K562 (cell line): ENCODE results near the gene ANAPC10. TPM values are rescaled to one million over a fixed set of nuclear protein-coding genes. Genes with fewer than 3 reads are reported as not detected.

ENCODE experiments used
- ATAC-seq: fragments of 200-7000 bp; cut with Tn5 transposase; 3 replicates; pipeline ENCODE4 v1.9.1; 2020; ENCODE audit warnings: moderate library complexity
- Bru-seq: library from RNA; stranded (reverse); fragments of 400-500 nt; gene quantifications from one replicate; lab custom pipeline; 2021; lab: Mats Ljungman, UMichigan
- BruChase-seq, 2 experiments: library from RNA; stranded (reverse); fragments of 400-500 nt; gene quantifications; one replicate each; lab custom pipeline; 2021; lab: Mats Ljungman, UMichigan
- BruUV-seq: library from RNA; stranded (reverse); fragments of 400-500 nt; replicated peaks from 2 replicates; lab custom pipeline; 2021; lab: Mats Ljungman, UMichigan
- CTCF ChIA-PET: fragments of 300-600 bp; formaldehyde crosslinking; extraction: SDS; loops from one replicate; lab custom pipeline; 2021; ENCODE audit warnings: low intra/inter-chr PET ratio; lab: Yijun Ruan, JAX
- POLR2A ChIA-PET: fragments of 300-600, 350-650 bp; sonication (Branson Sonifier 250); formaldehyde crosslinking; extraction: SDS; loops from one replicate; lab custom pipeline; 2021; ENCODE audit warnings: antibody characterized with exemption, inconsistent platforms; lab: Yijun Ruan, JAX
- DNase-seq, 4 experiments: peaks; one replicate each; pipeline versions ENCODE4 v3.0.0 to v3.0.0-alpha.2; 2011 to 2018; ENCODE audit warnings: low spot score in 3 of 4, mixed read lengths in 3 of 4; ENCODE audit errors: extremely low read depth in 1 of 4
- FAIRE-seq: peaks from 2 replicates; lab custom pipeline; 2011; peaks lifted over from hg19 to GRCh38; lab: Jason Lieb, UNC
- H2AFZ ChIP-seq: 2 replicates; pipeline ENCODE4 v1.6.0; 2011; ENCODE audit warnings: low read depth, low read length, control low read depth, inconsistent platforms
- H3K27ac ChIP-seq: fragments of 200-600 bp; 3 replicates; pipeline ENCODE4 v1.8.0; 2011; ENCODE audit warnings: low read depth, mild to moderate bottlenecking, control low read depth, inconsistent platforms, low read length, moderate library complexity, mixed read lengths; ENCODE audit errors: extremely low read depth
- H3K27me3 ChIP-seq, 2 experiments: fragments of 300-600 bp in 1 of 2; 2 replicates in 1 of 2; 3 replicates in 1 of 2; pipeline versions ENCODE4 v1.6.0 to v1.8.0; 2011; ENCODE audit warnings: inconsistent platforms in 2 of 2, low read length in 2 of 2, mild to moderate bottlenecking in 1 of 2, mixed read lengths in 1 of 2, moderate library complexity in 1 of 2; ENCODE audit not compliant: control insufficient read depth in 2 of 2, insufficient read depth in 2 of 2
- H3K36me3 ChIP-seq: fragments of 300-600 bp; 3 replicates; pipeline ENCODE4 v1.8.0; 2011; ENCODE audit warnings: mild to moderate bottlenecking, low read length, inconsistent platforms; ENCODE audit not compliant: control insufficient read depth, insufficient read depth
- H3K4me1 ChIP-seq, 2 experiments: fragments of 200-600 bp in 1 of 2; replicated peaks in 1 of 2; 2 replicates in 1 of 2; 3 replicates in 1 of 2; pipeline versions ENCODE4 v1.5.1 to v1.8.0; 2011; ENCODE audit warnings: inconsistent platforms in 2 of 2, low read length in 2 of 2, mild to moderate bottlenecking in 1 of 2, mixed read lengths in 1 of 2, moderate library complexity in 1 of 2; ENCODE audit not compliant: control insufficient read depth in 2 of 2, insufficient read depth in 2 of 2
- H3K4me2 ChIP-seq: 2 replicates; pipeline ENCODE4 v1.6.1; 2011; ENCODE audit warnings: low read length, control low read depth, inconsistent platforms, mixed read lengths; ENCODE audit not compliant: insufficient read depth
- H3K4me3 ChIP-seq: fragments of 200-600 bp; sonication (generic), shearing (Covaris generic); 2 replicates; pipeline ENCODE4 v1.5.1; 2016; ENCODE audit warnings: control low read depth, inconsistent platforms
- H3K79me2 ChIP-seq: fragments of 200-600 bp; 3 replicates; pipeline ENCODE4 v1.8.0; 2011; ENCODE audit warnings: low read length, inconsistent platforms; ENCODE audit not compliant: control insufficient read depth, insufficient read depth
- H3K9ac ChIP-seq, 2 experiments: 2 replicates each; pipeline versions ENCODE4 v1.6.0 to v1.6.1; 2011; ENCODE audit warnings: low read depth in 2 of 2, low read length in 2 of 2, control low read depth in 1 of 2, inconsistent platforms in 1 of 2, mild to moderate bottlenecking in 1 of 2, mixed read lengths in 1 of 2; ENCODE audit not compliant: insufficient read depth in 1 of 2
- H3K9me1 ChIP-seq: one replicate; pipeline ENCODE4 v1.6.0; 2011; ENCODE audit warnings: inconsistent platforms, mild to moderate bottlenecking, low read length, moderate library complexity; ENCODE audit not compliant: control insufficient read depth, insufficient read depth
- H3K9me3 ChIP-seq: replicated peaks from 2 replicates; pipeline ENCODE4 v1.5.1; 2011; ENCODE audit warnings: low read depth, low read length, inconsistent platforms; ENCODE audit not compliant: control insufficient read depth, insufficient read depth
- H4K20me1 ChIP-seq: replicated peaks from 2 replicates; pipeline ENCODE4 v1.6.1; 2011; ENCODE audit warnings: low read length, inconsistent platforms, mixed read lengths; ENCODE audit not compliant: control insufficient read depth, insufficient read depth
- ARID3B ChIP-seq: fragments of 250-450 bp; sonication (Bioruptor Pico); IDR thresholded peaks from 2 replicates; pipeline ENCODE4 v1.4.0; 2020; ENCODE audit warnings: borderline replicate concordance
- CBX8 ChIP-seq: fragments of 200-600 bp; sonication (generic); IDR thresholded peaks from 2 replicates; pipeline ENCODE4 v1.6.1; 2012; ENCODE audit warnings: borderline replicate concordance, mixed run types, low read depth, mild to moderate bottlenecking, moderate library complexity, mixed read lengths, low read length, control low read depth, inconsistent platforms; ENCODE audit not compliant: poor library complexity, severe bottlenecking; ENCODE audit errors: extremely low read depth
- EP300 ChIP-seq: IDR thresholded peaks from 2 replicates; pipeline ENCODE4 v1.6.1; 2012; ENCODE audit warnings: low read length, improper control_type of control experiment
- ETV1 ChIP-seq: fragments of 450-650 bp; conservative IDR thresholded peaks from 2 replicates; pipeline ENCODE4 v1.6.1; 2016; ENCODE audit warnings: missing genetic modification characterization, control low read depth, low read depth, missing compliant biosample characterization
- NFYB ChIP-seq: IDR thresholded peaks from 2 replicates; pipeline ENCODE4 v1.6.1; 2011; ENCODE audit warnings: mild to moderate bottlenecking, moderate library complexity; ENCODE audit not compliant: insufficient read length; ENCODE audit errors: extremely low read depth
- SAFB ChIP-seq: fragments of 200-400 bp; formaldehyde crosslinking; IDR thresholded peaks from 2 replicates; pipeline ENCODE4 v1.6.1; 2017; ENCODE audit warnings: low read depth, low read length, borderline replicate concordance
- TAF15 ChIP-seq: fragments of 200-400 bp; formaldehyde crosslinking; IDR thresholded peaks from 2 replicates; pipeline ENCODE4 v1.6.1; 2017; ENCODE audit warnings: mild to moderate bottlenecking, low read depth, low read length, moderate library complexity
- TARDBP ChIP-seq: fragments of 450-650 bp; IDR thresholded peaks from 2 replicates; pipeline ENCODE4 v1.6.1; 2016
- ZEB2 ChIP-seq: fragments of 450-650 bp; IDR thresholded peaks from 2 replicates; pipeline ENCODE4 v1.6.1; 2016
- ZNF140 ChIP-seq: fragments of 250-450 bp; sonication (Bioruptor Pico); IDR thresholded peaks from 2 replicates; pipeline ENCODE4 v1.8.0; 2021; ENCODE audit warnings: moderate library complexity, mild to moderate bottlenecking, inconsistent platforms
- ZNF696 ChIP-seq: fragments of 250-450 bp; sonication (Bioruptor Pico); conservative IDR thresholded peaks from 2 replicates; pipeline ENCODE4 v1.4.0; 2020; ENCODE audit warnings: mild to moderate bottlenecking, moderate library complexity
- WGBS: fragments of 100-300 bp; shearing (Covaris generic); methylation state at CpG from one replicate; pipeline ENCODE4 v1.1.6; 2016; ENCODE audit warnings: low coverage, mixed read lengths; ENCODE audit not compliant: insufficient coverage; ENCODE audit errors: missing lambda C conversion rate; 5-methylcytosine and 5-hydroxymethylcytosine counted together
- in situ Hi-C: fragments of 300-500 bp; cut with MboI; formaldehyde crosslinking; loops from 4 replicates; pipeline ENCODE4 v1.15.0; 2018; ENCODE audit warnings: inconsistent platforms, mixed read lengths
- intact Hi-C: fragments of 100-400 bp; cut with micrococcal nuclease; formaldehyde crosslinking; loops from 2 replicates; pipeline ENCODE4 v1.14.2; 2022
- long read RNA-seq, 3 experiments: library from polyadenylated mRNA in 2 of 3; library from RNA in 1 of 3; unstranded in 2 of 3; stranded (forward) in 1 of 3; transcript quantifications; one replicate each; pipeline ENCODE4 v2.0.0, GENCODE V29; 2019 to 2022
- polyA minus RNA-seq, 3 experiments: library from RNA; depleted of rRNA, polyadenylated mRNA; stranded (reverse); fragments of >200 nt; gene quantifications; 2 replicates each; pipeline ENCODE4 v1.2.3, GENCODE V29; 2011
- polyA plus RNA-seq, 8 experiments: library from polyadenylated mRNA; depleted of rRNA in 4 of 8; stranded (reverse) in 5 of 8; unstranded in 3 of 8; fragments of >200 nt; fragmentation: Nextera tagmentation in 2 of 8; fragmentation: Illumina TruSeq in 1 of 8; extraction: Ambion mirVana in 2 of 8; extraction: Trizol in 1 of 8; gene quantifications; 2 replicates each; pipeline versions ENCODE4 v1.2.1 to v1.2.3, GENCODE V29; 2011 to 2014; ENCODE audit warnings: inconsistent platforms in 1 of 8, missing spikeins in 1 of 8
- total RNA-seq, 7 experiments: library from RNA; depleted of rRNA in 6 of 7; stranded (reverse); fragments of >200 nt in 6 of 7; fragmentation: Illumina TruSeq in 2 of 7; extraction: Trizol in 2 of 7; gene quantifications; 2 replicates each; pipeline versions ENCODE4 v1.2.1 to v1.2.3, GENCODE V29; 2011 to 2021; ENCODE audit warnings: low replicate concordance in 1 of 7
- TF ChIP-seq, protein P1 (sequence below): fragments of 250-450 bp; sonication (Bioruptor Pico); IDR thresholded peaks from 2 replicates; pipeline ENCODE4 v1.9.0; 2021; ENCODE audit warnings: mild to moderate bottlenecking

ANAPC10 gene, protein sequence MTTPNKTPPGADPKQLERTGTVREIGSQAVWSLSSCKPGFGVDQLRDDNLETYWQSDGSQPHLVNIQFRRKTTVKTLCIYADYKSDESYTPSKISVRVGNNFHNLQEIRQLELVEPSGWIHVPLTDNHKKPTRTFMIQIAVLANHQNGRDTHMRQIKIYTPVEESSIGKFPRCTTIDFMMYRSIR
- 45.9 and 74.8 TPM in 2 replicates for total RNA-seq (2011; cell fraction: chromatin; rRNA removed; ENCODE audit: low replicate concordance)
- 22.8 and 29.7 TPM in 2 replicates for total RNA-seq (2011; cell fraction: nucleolus; rRNA removed)
- 32.2 and 59.8 TPM in 2 replicates for total RNA-seq (2011; cell fraction: nucleoplasm; rRNA removed)
- total RNA-seq (2014; rRNA removed) (33.3 and 38.6 TPM in 2 replicates), total RNA-seq (2014; rRNA removed; fragmentation: Illumina TruSeq; extraction: Trizol) (60.3 and 65.0 TPM in 2 replicates), total RNA-seq (2015; rRNA removed; fragmentation: Illumina TruSeq; extraction: Trizol) (49.1 and 57.5 TPM in 2 replicates), total RNA-seq (2021) (31.0 and 36.0 TPM in 2 replicates), polyA plus RNA-seq (2011; rRNA removed) (61.9 and 70.9 TPM in 2 replicates), polyA plus RNA-seq (2014; fragmentation: Illumina TruSeq; extraction: Trizol) (48.8 and 58.2 TPM in 2 replicates), polyA plus RNA-seq (2014; fragmentation: Nextera tagmentation; extraction: Ambion mirVana) (10 to 100 TPM; 82.0 to 96.2 TPM), polyA plus RNA-seq (2014; rRNA removed) (59.6 and 64.4 TPM in 2 replicates), polyA minus RNA-seq (2011; rRNA and poly(A)+ RNA removed) (52.6 and 65.6 TPM in 2 replicates), Bru-seq, nascent RNA (percentile 71 among the genes with signal in this experiment), BruChase-seq, experiment 1, labeled RNA remaining after a 2-hour chase (percentile 84 among the genes with signal in this experiment), BruChase-seq, experiment 2, labeled RNA remaining after a 6-hour chase (percentile 88 among the genes with signal in this experiment)
- polyA plus RNA-seq (2011; cell fraction: cytosol; rRNA removed): 19.2 and 35.9 TPM in 2 replicates
- 13.3 and 22.0 TPM in 2 replicates for polyA plus RNA-seq (2011; cell fraction: nucleus; rRNA removed)
- polyA plus RNA-seq (2012): 28.0 and 31.0 TPM in 2 replicates
- polyA minus RNA-seq (2011; cell fraction: cytosol; rRNA and poly(A)+ RNA removed): 5.7 and 15.8 TPM in 2 replicates
- polyA minus RNA-seq (2011; cell fraction: nucleus; rRNA and poly(A)+ RNA removed): 23.2 and 40.0 TPM in 2 replicates
- long read RNA-seq, experiment 1, transcript ANAPC10-202 (6 exons, 928 nt): minor isoform, 9 of 86 reads
- long read RNA-seq, experiment 1, transcript ANAPC10-209 (5 exons, 1,025 nt): major isoform, 33 of 86 reads
- long read RNA-seq, experiment 1, transcript ANAPC10-201 (5 exons, 868 nt): minor isoform, 16 of 86 reads
- long read RNA-seq, experiment 1, partial matches to known transcripts: 5 of 86 reads
- long read RNA-seq, experiment 1, other reads (novel, unspliced or antisense): 19 of 86 reads
- long read RNA-seq, experiment 2, transcript ANAPC10-209 (5 exons, 1,025 nt): major isoform, 8 of 23 reads
- long read RNA-seq, experiment 2, partial matches to known transcripts: 2 of 23 reads
- long read RNA-seq, experiment 2, other reads (novel, unspliced or antisense): 11 of 23 reads
- long read RNA-seq, experiment 3, transcript ANAPC10-209 (5 exons, 1,025 nt): major isoform, 20 of 62 reads
- long read RNA-seq, experiment 3, transcript ANAPC10-201 (5 exons, 868 nt): minor isoform, 13 of 62 reads
- long read RNA-seq, experiment 3, partial matches to known transcripts: 6 of 62 reads
- long read RNA-seq, experiment 3, other reads (novel, unspliced or antisense): 18 of 62 reads

DNA sequence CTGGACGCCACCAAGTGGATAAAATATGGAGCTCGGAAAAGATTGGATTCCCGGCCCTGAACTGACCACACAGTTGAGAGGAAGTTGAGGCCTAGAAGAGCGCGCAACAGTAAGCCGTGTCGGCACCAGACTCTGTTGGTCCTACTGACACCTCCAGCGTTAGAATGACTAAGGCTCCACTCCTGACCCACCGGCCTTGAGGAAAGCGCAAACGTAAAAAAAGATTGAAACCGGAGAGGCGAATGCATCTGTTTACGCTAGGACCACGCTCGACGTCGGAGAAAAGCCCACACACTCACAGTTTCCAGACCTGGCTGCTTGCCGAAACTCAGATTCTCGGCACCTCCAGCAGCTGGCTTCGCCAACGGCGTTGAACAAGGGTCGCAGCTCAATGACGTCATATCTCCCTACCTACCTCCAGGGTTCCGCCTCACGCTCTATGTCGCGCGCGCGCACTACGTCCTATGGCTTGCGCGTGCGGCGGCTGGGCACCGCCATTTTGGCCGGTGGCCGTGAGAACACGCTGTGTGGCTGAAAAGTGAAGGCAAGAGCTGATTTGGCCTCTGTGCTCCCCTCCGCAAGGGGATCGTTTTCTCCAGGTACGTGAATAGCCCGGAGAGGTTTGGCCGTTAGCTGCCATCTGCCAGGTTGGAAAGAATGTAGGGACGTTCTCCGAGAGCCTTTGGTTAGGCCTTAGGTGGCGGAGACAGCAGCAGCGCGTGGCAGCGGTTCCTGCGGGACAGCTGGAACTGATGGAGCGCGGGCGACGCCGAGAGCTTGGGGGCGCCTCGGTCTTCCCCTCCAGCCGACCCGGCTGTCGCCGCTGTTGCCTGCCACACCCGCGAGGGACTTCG is at the start of gene ANAPC10, which contains the start of gene ABCE1:
TSS of gene ANAPC10 (minus strand) at position 376 of the 854 bp plus-strand sequence. CDS start 2,097 bp downstream, outside the sequence.
TSS of gene ABCE1 (plus strand) at position 491 of the 854 bp plus-strand sequence. CDS start 6,102 bp downstream, outside the sequence.
- FAIRE-seq: peak; percentile 97
- H3K36me3 ChIP-seq: peaks cover 64% of the 10 kb centered on the region
- peak within 1 kb of the TSS; percentile 99 for H3K27ac ChIP-seq
- DNase-seq: peak; percentile 93 to 99 (median 94)
- peak within 1 kb of the TSS; percentile 90 for H3K4me3 ChIP-seq
- intact Hi-C loops: loop anchor here (2.0 kb wide), 1 partner anchor 81 kb away; no protein-coding TSS in a partner anchor
- peak; percentile 90 for ATAC-seq
- no peaks in the 10 kb centered on the region for H3K9me3 ChIP-seq
- WGBS: under 1% methylated on average over 67 of the region's 67 CpGs
- H3K9ac ChIP-seq: peak within 1 kb of the TSS; percentile 97 to 99
- H4K20me1 ChIP-seq: peaks cover 14% of the 10 kb centered on the region; the same call in 1 of the 2 replicates
- H3K79me2 ChIP-seq: peaks cover 100% of the 10 kb centered on the region
- in situ Hi-C loops: no loop called here
- no peaks in the 10 kb centered on the region for H3K9me1 ChIP-seq
- peaks cover 15 to 19% of the 10 kb centered on the region in 2 experiments; a peak in 3 of 5 replicates for H3K4me1 ChIP-seq
- ChIA-PET POLR2A (interaction anchor here (0.6 to 2.2 kb wide), 10 partner anchors 12 to 608 kb away, joined by 3 to 10 read pairs (median 3); no protein-coding TSS in a partner anchor), CTCF (no interaction called here)
- H3K27me3 ChIP-seq: no peaks in the 10 kb centered on the region
- H3K4me2 ChIP-seq: peak within 1 kb of the TSS; percentile 99
- peak within 1 kb of the TSS; percentile 100 for H2AFZ ChIP-seq
- BruUV-seq: no TSS peak
- TF ChIP-seq, protein P1, sequence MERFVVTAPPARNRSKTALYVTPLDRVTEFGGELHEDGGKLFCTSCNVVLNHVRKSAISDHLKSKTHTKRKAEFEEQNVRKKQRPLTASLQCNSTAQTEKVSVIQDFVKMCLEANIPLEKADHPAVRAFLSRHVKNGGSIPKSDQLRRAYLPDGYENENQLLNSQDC: no peak
- TF ChIP-seq EP300 (no peak), CBX8 (no peak), ETV1 (tag) (peak; percentile 52; the same call in 1 of the 2 replicates), ARID3B (CRISPR knock-in tag) (no peak), TAF15 (no peak), NFYB (no peak), ZEB2 (no peak), TARDBP (no peak), SAFB (no peak), ZNF140 (no peak), ZNF696 (CRISPR knock-in tag) (no peak)
